GM12878 (cell line): ENCODE results near the gene DLEC1. TPM values are rescaled to one million over a fixed set of nuclear protein-coding genes. Genes with fewer than 3 reads are reported as not detected.
A peak's percentile ranks its signal among the peaks of the same experiment; 100 is the strongest.

Experiments
- ATAC-seq: fragments of 200-7000 bp; cut with Tn5 transposase; 3 replicates; pipeline ENCODE4 v1.9.1; 2020; ENCODE audit warnings: mild to moderate bottlenecking, moderate library complexity
- BruUV-seq: library from RNA; stranded (reverse); fragments of 400-500 nt; replicated peaks from 2 replicates; lab custom pipeline; 2021; lab: Mats Ljungman, UMichigan
- CTCF ChIA-PET: fragments of 300-600 bp; sonication (Branson Sonifier 250); formaldehyde crosslinking; extraction: SDS; loops from one replicate; lab custom pipeline; 2021; ENCODE audit warnings: inconsistent platforms; lab: Yijun Ruan, JAX
- POLR2A ChIA-PET: fragments of 350-600 bp; formaldehyde crosslinking; extraction: SDS; loops from one replicate; lab custom pipeline; 2021; ENCODE audit warnings: inconsistent platforms; lab: Charles Lee
- RAD21 ChIA-PET: fragments of 300-600 bp; sonication (Branson Sonifier 250); formaldehyde crosslinking; loops from one replicate; lab custom pipeline; 2023; ENCODE audit warnings: antibody characterized with exemption; ENCODE audit not compliant: unreplicated experiment; lab: Charles Lee
- SMC1A ChIA-PET: fragments of 300-600 bp; sonication (Branson Sonifier 250); formaldehyde crosslinking; loops from one replicate; lab custom pipeline; 2023; ENCODE audit not compliant: unreplicated experiment, uncharacterized antibody; lab: Charles Lee
- DNase-seq: peaks from one replicate; pipeline ENCODE4 v3.0.0-alpha.2; 2011; ENCODE audit warnings: low read depth, low spot score
- FAIRE-seq: peaks from 3 replicates; lab custom pipeline; 2011; peaks lifted over from hg19 to GRCh38; lab: Jason Lieb, UNC
- H2AFZ ChIP-seq: 2 replicates; pipeline ENCODE4 v1.6.0; 2011; ENCODE audit warnings: low read depth, low read length, control low read depth; ENCODE audit not compliant: control insufficient read depth
- H3K27ac ChIP-seq: 2 replicates; pipeline ENCODE4 v1.5.1; 2011; ENCODE audit warnings: control low read depth; ENCODE audit not compliant: control insufficient read depth, insufficient read depth
- H3K27me3 ChIP-seq, 2 experiments: replicated peaks in 1 of 2; 2 replicates each; pipeline versions ENCODE4 v1.6.0 to v1.6.1; 2011; ENCODE audit warnings: low read length in 1 of 2; ENCODE audit not compliant: control insufficient read depth in 2 of 2, insufficient read depth in 2 of 2
- H3K36me3 ChIP-seq, 2 experiments: 2 replicates each; pipeline ENCODE4 v1.5.1; 2011; ENCODE audit warnings: low read length in 1 of 2; ENCODE audit not compliant: control insufficient read depth in 2 of 2, insufficient read depth in 2 of 2
- H3K4me1 ChIP-seq: 2 replicates; pipeline ENCODE4 v1.6.1; 2011; ENCODE audit warnings: mild to moderate bottlenecking, low read length, moderate library complexity, mixed read lengths; ENCODE audit not compliant: control insufficient read depth, insufficient read depth
- H3K4me2 ChIP-seq: 2 replicates; pipeline ENCODE4 v1.6.0; 2011; ENCODE audit warnings: control low read depth; ENCODE audit not compliant: control insufficient read depth, insufficient read depth
- H3K4me3 ChIP-seq: fragments of 200-600 bp; sonication (generic); 2 replicates; pipeline ENCODE4 v1.5.1; 2016
- H3K79me2 ChIP-seq: 2 replicates; pipeline ENCODE4 v1.6.0; 2011; ENCODE audit warnings: low read length; ENCODE audit not compliant: control insufficient read depth, insufficient read depth
- H3K9ac ChIP-seq: 2 replicates; pipeline ENCODE4 v1.8.0; 2011; ENCODE audit warnings: low read length, control low read depth, mixed read lengths; ENCODE audit not compliant: control insufficient read depth, insufficient read depth
- H3K9me3 ChIP-seq: replicated peaks from 3 replicates; pipeline ENCODE4 v1.5.1; 2011; ENCODE audit warnings: mild to moderate bottlenecking, low read length; ENCODE audit not compliant: control insufficient read depth, insufficient read depth
- H4K20me1 ChIP-seq: 2 replicates; pipeline ENCODE4 v1.6.0; 2011; ENCODE audit not compliant: control insufficient read depth, insufficient read depth
- ATF2 ChIP-seq: IDR thresholded peaks from 2 replicates; pipeline ENCODE4 v1.6.1; 2012; ENCODE audit warnings: low read length, inconsistent platforms
- BCL3 ChIP-seq: IDR thresholded peaks from 2 replicates; pipeline ENCODE4 v1.6.1; 2011; ENCODE audit warnings: borderline replicate concordance, low read depth, mild to moderate bottlenecking, moderate library complexity, low read length; ENCODE audit not compliant: insufficient read depth, poor library complexity, severe bottlenecking
- EGR1 ChIP-seq, 2 experiments: IDR thresholded peaks; 1 replicate in 1 of 2; 2 replicates in 1 of 2; pipeline ENCODE4 v1.6.1; 2011 to 2012; ENCODE audit warnings: low read depth in 2 of 2, low read length in 2 of 2, borderline replicate concordance in 1 of 2, mild to moderate bottlenecking in 1 of 2, moderate library complexity in 1 of 2
- FOS ChIP-seq: IDR thresholded peaks from 3 replicates; pipeline ENCODE4 v1.6.1; 2011; ENCODE audit warnings: borderline replicate concordance; ENCODE audit not compliant: insufficient read length; ENCODE audit errors: extremely low read depth
- FOXK2 ChIP-seq: fragments of 450-650 bp; IDR thresholded peaks from 2 replicates; pipeline ENCODE4 v1.6.1; 2017; ENCODE audit warnings: mild to moderate bottlenecking, moderate library complexity
- FOXM1 ChIP-seq: IDR thresholded peaks from 2 replicates; pipeline ENCODE4 v1.6.1; 2012; ENCODE audit warnings: low read depth, mild to moderate bottlenecking, inconsistent platforms, low read length, moderate library complexity
- KAT2A ChIP-seq: conservative IDR thresholded peaks from 2 replicates; pipeline ENCODE4 v1.6.1; 2011; ENCODE audit warnings: low read depth, low read length; ENCODE audit not compliant: control insufficient read depth
- LARP7 ChIP-seq: fragments of 450-650 bp; IDR thresholded peaks from 2 replicates; pipeline ENCODE4 v1.6.1; 2017; ENCODE audit warnings: mild to moderate bottlenecking
- MTA3 ChIP-seq: IDR thresholded peaks from 2 replicates; pipeline ENCODE4 v1.6.1; 2012; ENCODE audit warnings: low read length, inconsistent platforms, borderline replicate concordance
- MYB ChIP-seq: fragments of 150-350 bp; IDR thresholded peaks from 2 replicates; pipeline ENCODE4 v1.6.1; 2014; ENCODE audit warnings: mild to moderate bottlenecking, low read depth, low read length, borderline replicate concordance
- PBX3 ChIP-seq: IDR thresholded peaks from 2 replicates; pipeline ENCODE4 v1.6.1; 2011; ENCODE audit warnings: mild to moderate bottlenecking, low read depth, low read length, moderate library complexity; ENCODE audit not compliant: insufficient replicate concordance
- POLR2AphosphoS5 ChIP-seq: IDR thresholded peaks from 2 replicates; pipeline ENCODE4 v1.6.1; 2011; ENCODE audit warnings: mild to moderate bottlenecking, low read length, inconsistent platforms
- SPI1 ChIP-seq: IDR thresholded peaks from 2 replicates; pipeline ENCODE4 v1.6.1; 2011; ENCODE audit warnings: low read depth, mild to moderate bottlenecking, low read length, moderate library complexity, borderline replicate concordance; ENCODE audit not compliant: insufficient read depth
- TBL1XR1 ChIP-seq: IDR thresholded peaks from 2 replicates; pipeline ENCODE4 v1.6.1; 2012; ENCODE audit warnings: low read depth, low read length, improper control_type of control experiment
- WGBS: methylation state at CpG from one replicate; pipeline ENCODE4 v1.1.6; 2016; ENCODE audit warnings: low lambda C conversion rate; ENCODE audit not compliant: insufficient replicate concordance, insufficient coverage; ENCODE audit errors: missing lambda C conversion rate; 5-methylcytosine and 5-hydroxymethylcytosine counted together
- in situ Hi-C: fragments of 300-500 bp; cut with MboI; formaldehyde crosslinking; loops from 9 replicates; pipeline ENCODE4 v1.14.3; 2018; ENCODE audit warnings: mixed read lengths
- intact Hi-C: fragments of 100-400 bp; cut with micrococcal nuclease; formaldehyde crosslinking; loops from one replicate; pipeline ENCODE4 v1.14.2; 2022; ENCODE audit not compliant: unreplicated experiment
- polyA plus RNA-seq, 11 experiments: library from polyadenylated mRNA; depleted of rRNA in 4 of 11; unstranded in 6 of 11; stranded (reverse) in 5 of 11; fragments of >200 nt; fragmentation: Nextera tagmentation in 4 of 11; fragmentation: Illumina TruSeq in 1 of 11; extraction: Ambion mirVana in 4 of 11; extraction: Trizol in 1 of 11; gene quantifications; 1 replicate in 1 of 11; 2 replicates in 10 of 11; pipeline versions ENCODE4 v1.2.1 to v1.2.3, GENCODE V29; 2011 to 2016; ENCODE audit warnings: inconsistent platforms in 2 of 11, missing spikeins in 2 of 11, low read depth in 1 of 11
- total RNA-seq, 4 experiments: library from RNA; depleted of rRNA in 3 of 4; stranded (reverse); fragments of >200 nt in 3 of 4; fragmentation: Illumina TruSeq in 1 of 4; extraction: Trizol in 1 of 4; gene quantifications; 2 replicates each; pipeline versions ENCODE4 v1.2.1 to v1.2.3, GENCODE V29; 2013 to 2021
- TF ChIP-seq, protein P1 (sequence below): fragments of 150-350 bp; IDR thresholded peaks from 2 replicates; pipeline ENCODE4 v1.6.1; 2016; ENCODE audit warnings: low read depth, low read length

Gene DLEC1
- total and polyA plus RNA-seq, 10 of the 15 experiments (the other 5 are each of a cell fraction or from before 2014, with no cell fraction given), result 0.03 to 0.29 (median 0.07) TPM; not detected in 3

DNA sequence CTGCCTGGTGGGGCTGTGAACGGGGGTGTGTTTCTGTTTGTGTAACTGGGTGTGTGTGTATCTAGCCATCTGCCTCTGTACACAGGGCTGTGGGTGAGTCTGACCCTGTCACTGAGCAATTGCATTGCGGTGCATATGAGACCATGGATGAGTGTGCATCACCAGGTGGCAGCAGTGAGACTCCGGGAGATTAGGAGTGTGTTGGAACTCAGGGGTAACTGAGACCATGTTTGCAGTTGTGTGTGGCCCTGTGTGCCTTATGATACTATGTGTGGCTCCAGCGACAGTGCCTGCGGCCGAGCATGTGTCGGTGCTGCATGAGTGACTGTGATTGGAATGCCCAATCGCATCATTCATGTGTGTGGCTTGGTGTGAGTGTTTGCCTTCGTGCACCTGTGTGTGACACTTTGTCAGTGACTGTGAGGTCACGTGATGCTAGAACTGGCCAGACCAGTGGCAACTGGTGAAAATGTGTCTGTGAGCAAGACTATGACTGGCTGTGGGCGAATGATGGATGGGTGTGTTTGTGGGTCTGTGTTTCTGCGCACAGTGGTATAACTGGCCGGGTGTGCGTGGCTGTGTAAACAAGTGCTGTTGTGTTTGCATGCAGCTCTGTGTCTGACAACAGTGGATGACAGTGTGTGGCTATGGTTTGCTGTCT is 34.5 kb upstream of the DLEC1 start:
- Histone ChIP-seq H2AFZ (no peak overlapping the region), H3K9ac (no peak overlapping the region), H3K36me3 (peaks cover 0 to 3% of the 10 kb centered on the region in 2 experiments; a peak in 2 of 4 replicates), H3K27me3 (no peaks in the 10 kb centered on the region), H3K27ac (no peak overlapping the region), H4K20me1 (no peaks in the 10 kb centered on the region), H3K79me2 (no peaks in the 10 kb centered on the region), H3K4me3 (no peak overlapping the region), H3K4me1 (no peaks in the 10 kb centered on the region; the same call in 1 of the 2 replicates), H3K4me2 (no peak overlapping the region), H3K9me3 (no peaks in the 10 kb centered on the region)
- POLR2A ChIA-PET, result interaction anchor here (0.5 kb wide), 1 partner anchor 23 kb away, joined by 3 read pairs; no protein-coding TSS in a partner anchor
- WGBS, result 74% methylated on average over 14 of the region's 14 CpGs
- RAD21 ChIA-PET, result interaction anchor here (0.6 to 0.8 kb wide), 2 partner anchors 26 to 81 kb away, joined by 3 read pairs; no protein-coding TSS in a partner anchor
- BruUV-seq, result no TSS peak
- CTCF ChIA-PET, result interaction anchor here (0.8 to 1.9 kb wide), 8 partner anchors 17 to 464 kb away, joined by 3 to 18 read pairs (median 4); no protein-coding TSS in a partner anchor
- no peak for DNase-seq
- intact Hi-C loops, result loop anchor here (1.0 kb wide), 2 partner anchors 36 to 476 kb away; no protein-coding TSS in a partner anchor
- SMC1A ChIA-PET, result interaction anchor here (1.0 to 1.2 kb wide), 2 partner anchors 30 to 129 kb away, joined by 3 to 7 read pairs; no protein-coding TSS in a partner anchor
- peak; percentile 85 for ATAC-seq
- peak; percentile 68 for FAIRE-seq
- in situ Hi-C loops, result no loop called here
- TF ChIP-seq POLR2AphosphoS5 (no peak), ATF2 (no peak), FOXM1 (no peak), KAT2A (no peak), EGR1 (IDR thresholded peaks at IDR 0.05; ENCODE audit: borderline replicate concordance in 1 of 2, low read depth in 2 of 2, low read length in 2 of 2) (no peak), BCL3 (peak; percentile 89), SPI1 (no peak), LARP7 (no peak), MTA3 (no peak), FOS (no peak), TBL1XR1 (no peak), PBX3 (peak; percentile 16), FOXK2 (no peak), MYB (no peak)
- TF ChIP-seq, protein P1, sequence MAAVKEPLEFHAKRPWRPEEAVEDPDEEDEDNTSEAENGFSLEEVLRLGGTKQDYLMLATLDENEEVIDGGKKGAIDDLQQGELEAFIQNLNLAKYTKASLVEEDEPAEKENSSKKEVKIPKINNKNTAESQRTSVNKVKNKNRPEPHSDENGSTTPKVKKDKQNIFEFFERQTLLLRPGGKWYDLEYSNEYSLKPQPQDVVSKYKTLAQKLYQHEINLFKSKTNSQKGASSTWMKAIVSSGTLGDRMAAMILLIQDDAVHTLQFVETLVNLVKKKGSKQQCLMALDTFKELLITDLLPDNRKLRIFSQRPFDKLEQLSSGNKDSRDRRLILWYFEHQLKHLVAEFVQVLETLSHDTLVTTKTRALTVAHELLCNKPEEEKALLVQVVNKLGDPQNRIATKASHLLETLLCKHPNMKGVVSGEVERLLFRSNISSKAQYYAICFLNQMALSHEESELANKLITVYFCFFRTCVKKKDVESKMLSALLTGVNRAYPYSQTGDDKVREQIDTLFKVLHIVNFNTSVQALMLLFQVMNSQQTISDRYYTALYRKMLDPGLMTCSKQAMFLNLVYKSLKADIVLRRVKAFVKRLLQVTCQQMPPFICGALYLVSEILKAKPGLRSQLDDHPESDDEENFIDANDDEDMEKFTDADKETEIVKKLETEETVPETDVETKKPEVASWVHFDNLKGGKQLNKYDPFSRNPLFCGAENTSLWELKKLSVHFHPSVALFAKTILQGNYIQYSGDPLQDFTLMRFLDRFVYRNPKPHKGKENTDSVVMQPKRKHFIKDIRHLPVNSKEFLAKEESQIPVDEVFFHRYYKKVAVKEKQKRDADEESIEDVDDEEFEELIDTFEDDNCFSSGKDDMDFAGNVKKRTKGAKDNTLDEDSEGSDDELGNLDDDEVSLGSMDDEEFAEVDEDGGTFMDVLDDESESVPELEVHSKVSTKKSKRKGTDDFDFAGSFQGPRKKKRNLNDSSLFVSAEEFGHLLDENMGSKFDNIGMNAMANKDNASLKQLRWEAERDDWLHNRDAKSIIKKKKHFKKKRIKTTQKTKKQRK, result no peak
